NCI-H1048 (cell line): ENCODE measurements around the gene NDUFB4.
A peak's percentile ranks its signal among the peaks of the same experiment; 100 is the strongest.
"Not testable (repeated sequence)": the region's sequence is repeated elsewhere in the genome, so short reads cannot be mapped to it uniquely, and the experiment has no call there.

Source experiments
- DNase-seq: peaks from one replicate; lab custom pipeline; 2025; lab: John Stamatoyannopoulos, UW

The NDUFB4 gene

GRCh38 chr3:120569222-120570057 lies 26.7 kb upstream of the NDUFB4 start:
- DNase-seq: no peak

- DNase-seq: no peak
Measured at GRCh38 chr3:120572027-120572426, 24.1 kb upstream of the NDUFB4 start.

- DNase-seq: no peak
Measured at GRCh38 chr3:120587332-120587975, 8.7 kb upstream of the NDUFB4 start.

- DNase-seq: no peak
Measured at GRCh38 chr3:120595788-120596115, 384 bp upstream of the NDUFB4 start.

GRCh38 chr3:120596853-120597223 lies 702 bp downstream of the NDUFB4 start:
- no peak for DNase-seq

- DNase-seq: no peak
Measured at GRCh38 chr3:120597445-120598049, 1.4 kb downstream of the NDUFB4 start.

DNA sequence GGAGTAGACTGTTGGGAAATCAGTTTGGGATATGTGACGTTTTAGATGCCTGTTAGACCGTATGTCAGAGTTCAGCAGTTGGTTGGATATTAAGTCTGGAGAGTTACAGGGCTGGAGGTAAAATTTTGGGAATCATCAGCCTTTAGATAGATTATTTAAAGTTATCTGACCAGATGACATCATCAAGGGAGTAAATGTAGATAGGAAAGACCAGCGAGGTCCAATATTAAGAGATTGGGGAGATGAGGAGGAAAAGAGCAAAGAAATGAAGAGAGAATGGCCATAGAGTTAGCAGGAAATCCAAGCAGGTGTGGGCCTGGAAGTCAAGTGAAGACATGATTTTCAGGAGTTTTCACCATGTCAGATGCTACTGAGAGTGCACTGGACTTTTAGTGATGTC lies 3.1 kb downstream of the NDUFB4 start:
- no peak for DNase-seq

- no peak for DNase-seq
Measured at GRCh38 chr3:120601554-120601953, 5.4 kb downstream of the NDUFB4 start.

- no peak for DNase-seq
Measured at GRCh38 chr3:120602682-120603081, 6.5 kb downstream of the NDUFB4 start.

GRCh38 chr3:120604382-120604781 lies 8.2 kb downstream of the NDUFB4 start:
- no peak for DNase-seq

DNA sequence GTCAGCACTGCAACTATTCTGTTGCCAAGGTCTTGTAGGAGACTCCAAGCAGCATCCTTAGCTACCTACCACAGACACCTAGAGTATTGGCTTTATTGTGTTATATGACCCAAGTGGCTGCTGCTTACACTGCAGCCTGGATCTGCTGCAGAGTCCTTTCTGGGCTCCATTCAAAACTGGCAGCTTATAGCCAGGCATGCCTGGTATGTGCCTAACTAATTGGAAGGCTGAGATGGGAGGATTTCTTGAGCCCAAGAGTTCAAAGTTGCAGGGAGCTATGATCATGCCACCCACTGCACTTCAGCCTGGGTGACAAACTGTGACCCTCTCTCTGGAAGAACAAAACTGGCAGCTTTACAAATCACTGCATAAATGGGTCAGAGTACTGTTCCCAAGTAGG lies 8.6 kb downstream of the NDUFB4 start:
- DNase-seq: no peak

GRCh38 chr3:120608506-120608905 lies 12.4 kb downstream of the NDUFB4 start:
- DNase-seq: no peak

DNA sequence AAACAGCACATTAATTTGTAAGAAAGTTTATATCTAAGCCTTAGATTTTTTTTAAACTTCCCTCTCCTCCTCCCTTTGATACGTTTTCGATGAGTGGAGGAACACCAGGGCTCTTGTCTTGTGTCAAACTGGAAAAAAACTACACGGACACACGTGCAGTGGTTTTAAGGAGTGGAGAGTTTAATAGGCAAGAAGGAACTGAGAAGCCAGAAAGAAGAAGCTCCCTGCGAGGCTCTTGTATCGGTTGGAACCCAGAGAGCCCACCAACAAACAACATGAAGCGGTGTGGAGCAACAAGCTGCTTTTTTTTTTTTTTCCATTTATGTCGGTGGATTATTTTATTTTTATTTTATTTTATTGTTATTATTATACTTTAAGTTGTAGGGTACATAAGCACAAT lies 18.6 kb downstream of the NDUFB4 start:
- no peak for DNase-seq

DNA sequence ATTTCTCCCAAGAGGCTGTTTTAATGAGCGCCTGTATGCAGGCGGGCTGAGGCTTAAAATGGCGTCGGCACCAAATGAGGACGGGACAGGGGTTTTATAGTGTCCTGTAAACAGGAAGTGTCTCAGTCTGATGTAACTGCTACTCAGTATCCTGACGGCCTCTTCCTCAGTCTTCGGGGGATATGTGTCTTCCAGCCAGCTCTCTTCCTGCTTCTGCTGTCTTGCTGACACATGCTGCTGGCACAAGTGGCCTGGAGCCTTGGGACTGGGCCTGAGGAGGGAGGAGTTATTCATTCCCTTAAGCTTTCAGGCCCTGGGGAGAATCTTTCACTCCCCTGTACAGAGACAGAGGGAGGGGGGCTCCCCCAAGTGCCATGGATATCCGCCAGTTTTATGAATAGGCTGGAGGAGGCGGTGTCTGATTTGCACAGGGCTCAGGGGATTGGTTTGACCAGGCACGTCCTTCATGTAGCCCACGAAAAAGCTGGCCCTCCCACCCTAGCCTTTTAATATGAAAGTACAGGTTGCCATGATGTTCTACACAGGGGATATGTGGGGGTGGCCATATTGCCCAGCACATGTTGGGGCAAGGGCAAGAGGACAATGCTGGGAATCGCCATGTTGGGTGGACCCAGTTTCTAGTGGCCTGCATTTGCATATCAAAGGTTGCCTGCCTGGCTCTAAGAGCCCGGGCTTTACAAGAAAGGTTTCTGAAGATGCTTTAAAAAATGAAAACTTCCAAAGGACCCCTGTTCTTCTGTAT lies 19.9 kb downstream of the NDUFB4 start:
- DNase-seq: no peak

GRCh38 chr3:120616745-120617144 lies 20.6 kb downstream of the NDUFB4 start:
- not testable (repeated sequence) for DNase-seq

DNA sequence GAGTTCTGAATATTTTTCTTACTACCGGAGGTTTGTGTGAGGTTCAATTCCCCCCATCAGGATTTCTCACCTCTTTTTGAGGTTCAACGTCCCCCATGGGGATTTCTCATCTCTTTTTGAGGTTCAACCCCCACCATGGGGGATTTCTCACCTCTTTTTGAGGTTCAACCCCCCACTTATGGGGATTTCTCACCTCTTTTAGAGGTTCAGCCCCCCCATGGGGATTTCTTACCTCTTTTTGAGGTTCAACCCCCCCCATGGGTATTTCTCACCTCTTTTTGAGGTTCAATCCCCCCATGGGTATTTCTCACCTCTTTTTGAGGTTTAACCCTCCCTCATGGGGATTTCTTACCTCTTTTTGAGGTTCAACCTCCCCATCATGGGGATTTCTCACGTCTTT lies 26.3 kb downstream of the NDUFB4 start:
- no peak for DNase-seq

GRCh38 chr3:120622870-120623726 lies 27.0 kb downstream of the NDUFB4 start:
- DNase-seq: peak; percentile 33

DNA sequence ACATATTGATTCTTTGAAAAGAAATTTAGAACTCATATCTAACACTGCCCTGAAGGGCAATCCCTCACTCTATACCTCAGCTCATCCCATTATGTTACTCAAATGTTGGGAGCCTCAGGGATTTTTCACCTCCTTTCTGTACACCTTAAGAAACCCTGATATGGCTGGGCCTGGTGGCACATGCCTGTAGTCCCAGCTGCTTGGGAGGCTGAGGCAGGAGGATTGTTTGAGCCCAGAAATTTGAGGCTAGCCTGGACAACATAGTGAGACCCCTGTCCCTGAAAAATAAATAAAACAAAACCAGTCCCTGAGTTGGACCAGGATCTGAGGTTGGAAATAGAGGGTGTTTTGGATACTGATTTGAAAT lies 27.6 kb downstream of the NDUFB4 start:
- no peak for DNase-seq

DNA sequence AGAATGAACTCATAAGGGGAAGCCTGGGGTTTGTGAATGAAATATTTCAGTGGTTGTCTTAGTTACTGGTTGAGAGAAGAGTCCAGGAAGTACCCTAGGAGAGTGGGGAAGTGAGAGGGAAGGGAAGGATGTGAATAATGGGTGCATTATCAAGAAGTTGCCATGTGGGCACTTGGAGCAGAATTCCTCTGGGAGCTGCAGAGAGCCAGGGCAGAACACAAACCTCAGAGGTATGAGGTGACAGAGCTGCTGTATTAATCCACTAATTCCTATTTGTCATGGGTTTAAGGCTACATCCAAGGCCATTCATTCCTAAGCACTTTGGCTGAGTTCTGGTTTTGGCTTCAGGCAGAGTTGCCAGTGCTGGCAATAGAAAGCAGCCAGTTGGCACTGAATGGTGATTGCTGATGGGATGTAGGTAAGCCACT lies 29.0 kb downstream of the NDUFB4 start:
- no peak for DNase-seq

DNA sequence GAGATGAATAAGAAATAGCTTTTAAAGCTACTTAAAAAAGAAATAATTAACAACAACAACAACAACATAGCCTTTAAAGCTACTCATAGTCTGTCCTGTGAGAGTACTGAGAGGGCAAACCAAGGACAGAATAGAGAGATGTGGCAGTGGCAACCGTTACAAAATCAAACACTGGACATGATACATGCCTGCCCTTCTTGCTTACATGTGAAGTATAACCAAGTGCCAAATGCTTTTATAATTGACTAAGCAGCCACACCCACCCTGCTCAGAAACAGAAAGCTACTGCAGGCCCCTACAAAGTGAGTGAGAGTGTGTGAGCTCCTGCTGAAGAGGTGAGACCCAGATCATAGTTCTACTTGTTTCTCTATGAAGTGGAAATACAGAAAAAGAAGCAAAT lies 38.4 kb downstream of the NDUFB4 start:
- DNase-seq: no peak

DNA sequence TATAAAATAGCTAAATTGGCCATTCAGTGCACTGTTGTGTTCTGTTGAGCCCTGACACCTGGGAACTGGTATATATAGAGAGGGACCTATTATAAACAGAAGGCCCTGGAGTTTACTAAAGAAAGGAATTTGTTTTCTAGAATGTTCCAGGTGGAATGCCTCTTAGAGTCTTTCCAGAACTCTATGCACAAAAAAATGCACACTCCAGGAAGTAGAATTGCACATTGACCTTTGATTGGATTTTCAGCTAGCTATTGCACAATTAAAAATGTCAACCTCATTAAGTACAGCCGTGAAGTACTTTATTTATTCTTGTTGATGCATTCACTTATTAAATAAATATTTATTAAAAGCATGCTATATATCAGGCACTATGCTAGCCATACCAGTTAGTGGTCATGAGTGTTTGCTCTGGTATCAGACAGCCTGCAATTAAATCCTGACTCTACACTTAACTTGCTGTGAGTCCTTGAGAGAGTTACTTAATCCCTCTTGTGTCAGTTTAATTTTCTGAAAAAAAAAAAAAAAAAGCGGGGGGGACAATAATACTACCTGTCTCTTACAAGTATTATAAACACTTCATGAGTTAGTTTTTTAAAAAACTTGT lies 40.8 kb downstream of the NDUFB4 start:
- no peak for DNase-seq
